ENCODE data around the gene POLD2.
A peak's percentile ranks its signal among the peaks of the same experiment; 100 is the strongest.
"Not testable (repeated sequence)": the region's sequence is repeated elsewhere in the genome, so short reads cannot be mapped to it uniquely, and the experiment has no call there.

Gene POLD2

GRCh38 chr7:44133295-44133694, 9.9 kb upstream of the POLD2 start:
- FAIRE-seq: no peak
- TF ChIP-seq CTCF (IDR thresholded peaks at IDR 0.05; ENCODE audit: insufficient read depth, missing control alignments): no peak
- no peak for DNase-seq (ENCODE audit: insufficient read length, low spot score)

GRCh38 chr7:44132039-44132438, 8.7 kb upstream of the POLD2 start:
- DNase-seq (ENCODE audit: insufficient read length, low spot score) (no peak), FAIRE-seq (no peak)
- TF ChIP-seq CTCF (IDR thresholded peaks at IDR 0.05; ENCODE audit: insufficient read depth, missing control alignments): no peak

- TF ChIP-seq CTCF (IDR thresholded peaks at IDR 0.05; ENCODE audit: insufficient read depth, missing control alignments): peak; percentile 8
- FAIRE-seq (no peak), DNase-seq (ENCODE audit: insufficient read length, low spot score) (no peak)
These were observed 8.1 kb upstream of the POLD2 start for GRCh38 chr7:44131173-44132029.

GRCh38 chr7:44128721-44129582, 5.6 kb upstream of the POLD2 start:
- no peak for TF ChIP-seq CTCF (IDR thresholded peaks at IDR 0.05; ENCODE audit: insufficient read depth, missing control alignments)
- FAIRE-seq (no peak), DNase-seq (ENCODE audit: insufficient read length, low spot score) (no peak)

- no peak for DNase-seq (ENCODE audit: insufficient read length, low spot score)
- no peak for TF ChIP-seq CTCF (IDR thresholded peaks at IDR 0.05; ENCODE audit: insufficient read depth, missing control alignments)
- FAIRE-seq: no peak
These were observed 3.8 kb upstream of the POLD2 start for GRCh38 chr7:44127161-44127560.

DNA sequence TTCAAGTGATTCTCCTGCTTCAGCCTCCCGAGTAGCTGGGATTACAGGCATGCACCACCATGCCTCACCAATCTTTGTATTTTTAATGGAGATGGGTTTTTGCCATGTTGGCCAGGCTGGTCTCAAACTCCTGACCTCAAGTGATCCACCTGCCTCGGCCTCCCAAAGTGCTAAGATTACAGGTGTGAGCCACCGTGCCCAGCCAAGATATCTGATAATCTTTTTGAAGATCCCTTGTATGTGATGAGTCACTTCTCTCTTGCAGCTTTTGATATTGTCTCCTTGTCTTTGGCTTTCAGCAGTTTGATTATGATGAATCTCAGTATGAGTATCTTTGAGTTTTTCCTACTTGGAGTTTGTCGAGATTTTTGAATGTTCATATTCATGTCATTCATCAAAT, 3.2 kb upstream of the POLD2 start:
- not testable (repeated sequence) for DNase-seq (ENCODE audit: insufficient read length, low spot score); FAIRE-seq

DNA sequence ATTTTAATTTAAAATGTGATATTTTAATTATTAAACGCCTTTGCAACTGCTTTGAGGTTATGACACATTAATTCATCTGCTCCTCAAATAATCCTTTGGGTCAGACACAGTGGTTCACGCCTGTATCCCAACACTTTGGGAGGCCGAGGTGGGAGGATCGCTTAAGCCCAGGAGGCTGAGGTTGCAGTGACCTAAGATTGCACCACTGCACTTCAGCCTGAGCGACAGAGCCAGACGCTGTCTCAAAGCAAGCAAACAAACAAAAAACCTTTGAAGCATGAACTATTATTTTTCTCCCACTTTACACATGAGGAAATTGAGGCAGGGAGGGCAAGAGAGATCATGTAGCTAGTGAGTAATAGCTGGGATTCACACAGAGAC, 1.5 kb upstream of the POLD2 start:
- TF ChIP-seq CTCF (IDR thresholded peaks at IDR 0.05; ENCODE audit: insufficient read depth, missing control alignments): no peak
- no peak for FAIRE-seq
- no peak for DNase-seq (ENCODE audit: insufficient read length, low spot score)

Measured in D721Med (cell line).